ENCODE measurements around the gene EXOSC1.
A peak's percentile ranks its signal among the peaks of the same experiment; 100 is the strongest.

DNA sequence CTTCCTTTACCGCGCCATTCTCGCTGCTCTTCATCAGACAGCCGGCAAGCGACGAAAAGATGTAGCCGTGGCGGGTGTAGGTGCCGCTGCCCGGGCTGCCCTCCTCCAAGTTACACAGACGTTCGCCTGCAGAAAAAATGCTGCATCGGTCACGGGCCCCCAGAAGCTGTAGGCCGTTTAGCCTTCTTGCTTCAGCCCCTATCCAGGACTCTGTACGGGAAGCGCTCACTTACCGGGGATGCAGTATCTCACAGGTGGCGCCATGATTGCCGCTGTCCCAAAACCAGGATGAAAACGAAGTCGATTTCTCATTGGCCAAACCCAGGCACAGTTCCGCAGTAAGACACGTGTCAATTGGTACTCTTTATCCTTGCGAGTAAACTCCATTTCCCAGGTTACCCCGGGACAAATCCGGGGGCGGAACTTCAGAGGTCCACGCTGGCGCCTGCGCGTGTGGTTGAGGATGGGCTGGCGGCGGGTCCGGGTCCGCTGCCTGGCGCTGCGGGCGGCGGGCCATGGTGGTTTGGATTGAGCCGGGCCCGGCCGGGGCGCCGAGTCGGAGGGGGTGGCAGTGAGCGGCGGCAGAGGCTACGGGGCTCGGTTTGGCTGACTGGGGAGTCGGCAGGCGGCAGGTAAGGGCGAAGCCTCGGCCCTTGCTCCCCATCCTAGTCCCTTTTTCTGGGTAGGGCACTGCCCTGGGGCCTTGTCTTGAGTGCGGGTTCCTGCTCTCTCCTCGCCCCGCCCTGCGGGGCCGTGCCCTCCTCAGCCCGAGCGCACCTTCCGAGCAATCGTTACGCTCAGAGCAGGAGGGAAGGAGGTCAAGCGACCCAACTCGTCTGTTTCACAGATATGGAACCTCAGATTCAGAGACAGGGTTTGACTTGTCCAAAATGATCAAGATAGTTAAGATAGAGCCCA, at the start of gene EXOSC1, which contains the start of gene ZDHHC16:
- TF ChIP-seq, protein P1, sequence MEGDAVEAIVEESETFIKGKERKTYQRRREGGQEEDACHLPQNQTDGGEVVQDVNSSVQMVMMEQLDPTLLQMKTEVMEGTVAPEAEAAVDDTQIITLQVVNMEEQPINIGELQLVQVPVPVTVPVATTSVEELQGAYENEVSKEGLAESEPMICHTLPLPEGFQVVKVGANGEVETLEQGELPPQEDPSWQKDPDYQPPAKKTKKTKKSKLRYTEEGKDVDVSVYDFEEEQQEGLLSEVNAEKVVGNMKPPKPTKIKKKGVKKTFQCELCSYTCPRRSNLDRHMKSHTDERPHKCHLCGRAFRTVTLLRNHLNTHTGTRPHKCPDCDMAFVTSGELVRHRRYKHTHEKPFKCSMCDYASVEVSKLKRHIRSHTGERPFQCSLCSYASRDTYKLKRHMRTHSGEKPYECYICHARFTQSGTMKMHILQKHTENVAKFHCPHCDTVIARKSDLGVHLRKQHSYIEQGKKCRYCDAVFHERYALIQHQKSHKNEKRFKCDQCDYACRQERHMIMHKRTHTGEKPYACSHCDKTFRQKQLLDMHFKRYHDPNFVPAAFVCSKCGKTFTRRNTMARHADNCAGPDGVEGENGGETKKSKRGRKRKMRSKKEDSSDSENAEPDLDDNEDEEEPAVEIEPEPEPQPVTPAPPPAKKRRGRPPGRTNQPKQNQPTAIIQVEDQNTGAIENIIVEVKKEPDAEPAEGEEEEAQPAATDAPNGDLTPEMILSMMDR (IDR thresholded peaks at IDR 0.05): peak in 1 of 6 experiments; percentile 37
- TF ChIP-seq POLR2A (IDR thresholded peaks at IDR 0.05): peak in 3 of 4 donors; percentile 56 to 75 (median 58)
